HG03520 (cell line): ENCODE results near the gene OR5C1.
"Not testable (repeated sequence)": the region's sequence is repeated elsewhere in the genome, so short reads cannot be mapped to it uniquely, and the experiment has no call there.

Source experiments
- ATAC-seq: cut with Tn5 transposase; IDR thresholded peaks from one replicate; pipeline ENCODE4 v1.9.1; 2021; ENCODE audit warnings: mild to moderate bottlenecking, moderate library complexity; ENCODE audit not compliant: unreplicated experiment

OR5C1 gene

GRCh38 chr9:122810306-122810946 is 21.7 kb downstream of the OR5C1 start:
- peak; percentile 71 for ATAC-seq

DNA sequence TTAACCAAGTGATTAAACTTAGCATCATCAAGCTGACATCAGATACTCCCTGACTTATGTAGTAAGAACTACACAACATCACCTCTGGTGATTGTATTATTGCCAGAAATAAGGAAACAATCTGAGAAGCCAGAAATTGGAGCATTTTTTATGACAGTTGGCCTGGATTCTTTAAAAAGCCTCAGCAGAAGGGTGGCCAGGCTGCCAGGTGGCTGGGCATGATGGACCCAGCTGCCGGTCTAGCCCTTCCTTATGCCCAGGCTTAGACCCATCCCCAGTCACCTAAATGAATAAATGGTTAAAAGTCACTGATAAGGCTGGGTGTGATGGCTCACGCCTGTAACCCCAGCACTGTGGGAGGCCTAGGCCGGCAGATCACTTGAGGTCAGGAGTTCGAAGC is 24.0 kb downstream of the OR5C1 start:
- ATAC-seq, result no peak

GRCh38 chr9:122814545-122814944 is 25.8 kb downstream of the OR5C1 start:
- no peak for ATAC-seq

GRCh38 chr9:122815544-122815943 is 26.8 kb downstream of the OR5C1 start:
- ATAC-seq, result no peak

DNA sequence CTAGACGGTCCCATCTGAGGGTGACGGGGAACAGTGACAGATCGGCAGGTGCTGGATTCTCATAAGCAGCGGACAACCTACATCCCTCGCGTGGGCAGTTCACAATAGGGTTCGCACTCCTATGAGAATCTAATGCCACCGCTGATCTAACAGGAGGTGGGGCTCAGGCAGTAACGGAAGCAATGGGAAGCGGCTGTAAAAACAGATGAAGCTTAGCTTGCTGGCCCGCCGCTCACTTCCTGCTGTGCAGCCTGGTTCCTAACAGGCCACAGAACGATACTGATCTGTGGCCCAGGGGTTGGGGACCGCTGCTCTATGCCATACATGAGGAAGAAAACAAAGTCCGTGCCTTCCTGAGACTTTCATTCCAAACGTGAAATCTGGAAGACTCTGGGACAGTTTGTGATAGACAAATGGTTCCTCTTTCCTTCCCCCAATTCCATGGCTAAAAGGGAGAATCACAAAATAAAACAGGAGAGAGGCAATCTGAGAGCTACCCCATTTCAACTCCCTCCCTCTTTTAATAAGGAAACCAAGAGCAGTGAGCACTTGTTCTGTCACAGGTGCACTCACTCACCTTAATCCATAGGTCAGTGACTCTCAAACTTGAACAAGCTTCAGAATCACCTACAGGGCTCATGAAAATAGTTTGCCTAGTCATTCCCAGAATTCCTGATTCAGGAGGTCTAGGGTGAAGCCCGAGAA is 27.6 kb downstream of the OR5C1 start:
- ATAC-seq, result no peak

DNA sequence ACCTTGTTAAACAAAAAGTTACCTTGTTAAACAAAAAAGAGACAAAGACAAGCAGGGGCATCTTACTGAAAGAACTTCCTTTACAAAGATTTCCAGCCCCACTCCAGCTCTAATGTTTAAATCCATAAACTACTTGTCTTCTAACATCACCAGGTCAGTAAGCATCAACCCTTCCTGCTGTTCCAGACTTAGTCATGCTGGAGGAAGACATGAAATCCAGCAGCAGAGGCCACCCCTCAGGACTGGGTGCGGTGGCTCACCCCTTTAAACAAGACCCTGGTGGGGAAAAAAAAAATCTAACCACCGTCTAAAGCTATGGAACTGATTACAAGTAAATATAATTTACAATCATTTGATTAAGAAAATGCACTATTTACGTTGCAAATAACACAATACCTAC is 30.6 kb downstream of the OR5C1 start:
- ATAC-seq, result no peak

DNA sequence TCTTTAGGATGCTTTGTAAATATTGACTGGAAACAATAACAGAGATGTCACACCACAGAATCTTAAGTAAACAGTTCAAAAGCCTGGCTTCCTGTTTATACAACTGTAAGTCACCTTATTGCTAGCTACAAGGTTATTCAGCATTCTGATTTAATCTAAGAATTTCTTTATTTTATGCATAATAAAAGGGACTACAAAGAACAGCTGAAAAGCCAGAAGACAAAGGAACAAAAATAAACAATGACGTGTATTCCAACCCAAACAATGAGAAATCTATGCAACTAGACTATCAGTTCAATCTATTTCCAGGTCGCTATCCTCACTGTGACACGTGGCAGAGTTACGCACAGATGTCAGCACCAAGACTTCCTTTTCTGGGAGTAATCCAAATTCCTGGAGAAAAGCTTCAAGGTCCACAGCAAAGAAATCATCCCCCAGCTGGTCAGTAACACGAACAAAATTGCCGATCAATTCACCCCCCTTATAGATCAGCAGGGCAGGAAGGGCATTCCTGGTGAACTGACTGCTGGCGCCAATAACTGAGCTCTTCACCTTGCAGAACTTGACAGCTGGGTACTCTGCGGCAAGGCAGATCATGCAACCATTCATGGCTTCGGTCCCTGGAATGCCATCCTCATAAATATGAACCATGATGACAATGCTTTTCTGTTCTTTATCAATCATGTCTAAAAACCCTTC is 31.2 kb downstream of the OR5C1 start:
- no peak for ATAC-seq

DNA sequence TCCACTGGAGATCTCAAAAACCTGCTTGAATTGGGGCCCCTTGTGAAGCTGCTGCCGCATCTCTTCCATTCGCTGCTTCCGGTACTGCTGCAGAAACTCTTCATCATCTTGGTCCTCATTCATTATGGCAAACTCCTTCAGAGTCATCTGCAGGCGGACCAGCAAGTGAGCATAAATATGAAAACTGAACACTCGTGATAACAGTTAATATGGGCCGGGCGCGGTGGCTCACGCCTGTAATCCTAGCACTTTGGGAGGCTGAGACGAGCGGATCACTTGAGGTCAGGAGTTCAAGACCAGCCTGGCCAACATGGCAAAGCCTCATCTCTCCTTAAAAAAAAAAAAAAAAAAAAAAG is 31.7 kb downstream of the OR5C1 start:
- no peak for ATAC-seq

- ATAC-seq, result no peak
Measured at GRCh38 chr9:122821278-122821943, 32.7 kb downstream of the OR5C1 start.

GRCh38 chr9:122822056-122822455 is 33.3 kb downstream of the OR5C1 start:
- ATAC-seq, result no peak

DNA sequence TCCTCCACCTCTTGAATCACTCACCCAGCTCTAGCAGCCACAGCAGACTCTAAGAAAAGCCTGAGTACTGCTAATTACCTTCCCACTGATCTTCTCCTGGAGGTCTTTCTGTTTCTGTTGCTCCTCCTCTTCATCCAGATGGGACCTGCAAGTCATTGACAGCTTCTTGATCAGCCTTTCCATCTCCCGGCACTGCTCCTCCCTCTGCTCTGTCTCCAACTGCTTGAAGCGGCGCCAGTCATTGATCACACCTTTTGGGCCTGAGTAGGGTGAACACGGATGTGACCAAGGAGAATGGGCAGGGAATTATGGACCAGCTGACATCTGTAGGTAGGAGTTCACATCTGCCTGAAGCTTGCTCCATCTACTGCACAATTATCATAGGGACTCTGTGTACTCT is 34.2 kb downstream of the OR5C1 start:
- no peak for ATAC-seq

DNA sequence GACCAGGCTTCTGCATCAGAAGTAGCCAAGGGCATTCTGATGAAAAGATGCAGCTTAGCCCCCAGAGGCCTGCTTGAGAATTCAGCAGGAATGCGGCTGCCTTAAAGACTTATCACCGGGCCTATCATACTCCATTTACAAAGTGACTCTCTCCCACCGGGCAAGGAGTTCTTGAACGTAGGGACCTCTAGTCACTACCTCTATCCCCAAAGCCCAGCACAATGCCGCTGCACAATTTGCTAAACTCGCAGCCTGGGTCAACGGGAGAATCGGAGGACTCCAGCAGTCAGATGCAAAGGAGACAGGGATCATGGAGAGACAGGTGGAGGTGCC is 39.0 kb downstream of the OR5C1 start:
- peak; percentile 19 for ATAC-seq

- ATAC-seq, result not testable (repeated sequence)
Measured at GRCh38 chr9:122828965-122829284, 40.2 kb downstream of the OR5C1 start.

- ATAC-seq, result no peak
Measured at GRCh38 chr9:122832194-122832593, 43.5 kb downstream of the OR5C1 start.

DNA sequence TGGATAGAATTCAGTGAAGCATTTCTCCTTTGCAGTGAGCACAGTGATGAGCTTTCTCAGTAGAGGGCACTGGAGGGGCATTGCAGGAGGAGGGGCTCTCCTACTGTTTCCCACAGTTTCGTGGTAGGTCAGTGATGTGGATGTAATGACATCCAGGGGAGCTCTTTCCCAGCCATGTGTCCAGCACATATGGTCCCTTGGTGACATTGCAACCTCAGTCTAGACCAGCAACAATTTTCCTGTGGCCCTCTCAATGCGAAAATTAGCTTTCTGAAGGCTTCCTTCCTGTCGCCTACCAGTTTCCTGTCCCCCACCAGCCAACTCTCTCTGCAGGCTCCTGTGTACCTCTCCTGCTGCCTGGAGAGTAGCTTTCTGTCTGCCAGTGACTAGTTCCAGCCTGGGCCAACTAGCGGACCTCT is 46.6 kb downstream of the OR5C1 start:
- ATAC-seq, result no peak

- no peak for ATAC-seq
Measured at GRCh38 chr9:122837266-122837850, 48.6 kb downstream of the OR5C1 start.

GRCh38 chr9:122838441-122838840 is 49.7 kb downstream of the OR5C1 start:
- ATAC-seq, result not testable (repeated sequence)
